HCT116 (cell line): ENCODE measurements around the gene TP53. TPM values are rescaled to one million over a fixed set of nuclear protein-coding genes. Genes with fewer than 3 reads are reported as not detected.

ENCODE experiments used
- ATAC-seq: fragments of 200-7000 bp; cut with Tn5 transposase; 2 replicates; pipeline ENCODE4 v1.9.1; 2020; ENCODE audit warnings: mild to moderate bottlenecking, moderate library complexity
- BruUV-seq: library from RNA; stranded (reverse); fragments of 400-500 nt; replicated peaks from 2 replicates; lab custom pipeline; 2021; lab: Mats Ljungman, UMichigan
- CTCF ChIA-PET: fragments of 300-600 bp; sonication (Branson Sonifier 250); formaldehyde crosslinking; loops from one replicate; lab custom pipeline; 2021; ENCODE audit warnings: antibody characterized with exemption; lab: Charles Lee
- POLR2A ChIA-PET: fragments of 300-600, 350-600 bp; sonication (Branson Sonifier 250); formaldehyde crosslinking; loops from one replicate; lab custom pipeline; 2021; ENCODE audit warnings: antibody characterized with exemption; lab: Charles Lee
- RAD21 ChIA-PET, 2 experiments: fragments of 300-600 bp; sonication (Branson Sonifier 250); formaldehyde crosslinking; loops; one replicate each; lab custom pipeline; 2023; ENCODE audit warnings: low total read pairs in 2 of 2; ENCODE audit not compliant: uncharacterized antibody in 2 of 2, unreplicated experiment in 2 of 2, low non-redundant PET in 1 of 2; lab: Charles Lee
- DNase-seq: peaks from one replicate; pipeline ENCODE4 v3.0.0-alpha.2; 2010; ENCODE audit warnings: low read depth, low spot score
- H2AFZ ChIP-seq: fragments of 200-600 bp; shearing (Covaris generic), sonication (generic); 2 replicates; pipeline ENCODE4 v1.6.1; 2017; ENCODE audit warnings: low read depth, mixed run types, mixed read lengths, antibody characterized with exemption, low read length; ENCODE audit not compliant: poor library complexity, severe bottlenecking
- H3K27ac ChIP-seq: 2 replicates; pipeline ENCODE4 v1.5.1; 2012; ENCODE audit warnings: low read depth, low read length
- H3K27me3 ChIP-seq: fragments of 200-600 bp; sonication (generic); 2 replicates; pipeline ENCODE4 v1.6.1; 2016; ENCODE audit warnings: mixed run types, low read length, mixed read lengths; ENCODE audit not compliant: insufficient read depth
- H3K36me3 ChIP-seq, 2 experiments: fragments of 200-500 bp in 1 of 2; fragments of 200-600 bp in 1 of 2; sonication (Bioruptor generic) in 1 of 2; sonication (generic) in 1 of 2; 2 replicates each; pipeline versions ENCODE4 v1.5.1 to v1.6.1; 2014 to 2016; ENCODE audit warnings: low read length in 2 of 2, inconsistent platforms in 1 of 2, mixed read lengths in 1 of 2, mixed run types in 1 of 2; ENCODE audit not compliant: insufficient read depth in 2 of 2, control insufficient read depth in 1 of 2
- H3K4me1 ChIP-seq, 2 experiments: fragments of 200-600 bp in 1 of 2; sonication (generic) in 1 of 2; 2 replicates each; pipeline versions ENCODE4 v1.5.1 to v1.6.1; 2012 to 2017; ENCODE audit warnings: low read length in 2 of 2, inconsistent platforms in 1 of 2, mild to moderate bottlenecking in 1 of 2, mixed read lengths in 1 of 2, mixed run types in 1 of 2, moderate library complexity in 1 of 2; ENCODE audit not compliant: insufficient read depth in 2 of 2, control insufficient read depth in 1 of 2
- H3K4me2 ChIP-seq: fragments of 200-600 bp; sonication (generic); 2 replicates; pipeline ENCODE4 v1.6.1; 2017; ENCODE audit warnings: mixed run types, low read length, mixed read lengths
- H3K4me3 ChIP-seq, 2 experiments: fragments of 200-600 bp in 1 of 2; sonication (generic) in 1 of 2; replicated peaks in 1 of 2; 2 replicates each; pipeline ENCODE4 v1.5.1; 2011 to 2016; ENCODE audit warnings: low read length in 2 of 2, control low read depth in 1 of 2, low read depth in 1 of 2, mild to moderate bottlenecking in 1 of 2, mixed read lengths in 1 of 2, mixed run types in 1 of 2
- H3K79me2 ChIP-seq: fragments of 200-600 bp; sonication (generic); 2 replicates; pipeline ENCODE4 v1.6.1; 2017; ENCODE audit warnings: mild to moderate bottlenecking, mixed run types, low read length, moderate library complexity, mixed read lengths; ENCODE audit not compliant: insufficient read depth
- H3K9ac ChIP-seq: fragments of 200-600 bp; sonication (generic); 2 replicates; pipeline ENCODE4 v1.6.1; 2016; ENCODE audit warnings: low read length, mixed read lengths
- H3K9me2 ChIP-seq: fragments of 200-600 bp; sonication (generic), shearing (Covaris generic); 2 replicates; pipeline ENCODE4 v1.6.1; 2017; ENCODE audit warnings: mixed run types, mild to moderate bottlenecking, moderate library complexity; ENCODE audit not compliant: insufficient read depth
- H3K9me3 ChIP-seq, 2 experiments: fragments of 200-500 bp in 1 of 2; fragments of 200-600 bp in 1 of 2; sonication (Bioruptor generic) in 1 of 2; sonication (generic) in 1 of 2; 2 replicates each; pipeline ENCODE4 v1.6.1; 2014 to 2017; ENCODE audit warnings: low read length in 2 of 2, mixed read lengths in 2 of 2, inconsistent platforms in 1 of 2, low read depth in 1 of 2, mild to moderate bottlenecking in 1 of 2, mixed run types in 1 of 2, moderate library complexity in 1 of 2; ENCODE audit not compliant: control insufficient read depth in 1 of 2, insufficient read depth in 1 of 2
- H4K20me1 ChIP-seq: fragments of 200-600 bp; sonication (generic), shearing (Covaris generic); 2 replicates; pipeline ENCODE4 v1.6.1; 2017; ENCODE audit warnings: mixed run types, mild to moderate bottlenecking, moderate library complexity; ENCODE audit not compliant: insufficient read depth
- ATF3 ChIP-seq: IDR thresholded peaks from 2 replicates; pipeline ENCODE4 v1.6.1; 2012
- CBX3 ChIP-seq: IDR thresholded peaks from 2 replicates; pipeline ENCODE4 v1.6.1; 2012; ENCODE audit warnings: low read depth
- CEBPB ChIP-seq: IDR thresholded peaks from 2 replicates; pipeline ENCODE4 v1.6.1; 2012; ENCODE audit warnings: low read depth
- EGR1 ChIP-seq: IDR thresholded peaks from 2 replicates; pipeline ENCODE4 v1.6.1; 2012; ENCODE audit warnings: low read depth
- EZH2 ChIP-seq: fragments of 200-600 bp; sonication (generic); IDR thresholded peaks from 2 replicates; pipeline ENCODE4 v1.6.1; 2017; ENCODE audit warnings: antibody characterized with exemption, mixed run types
- EZH2phosphoT487 ChIP-seq: fragments of 200-600 bp; IDR thresholded peaks from 2 replicates; pipeline ENCODE4 v1.6.1; 2018; ENCODE audit warnings: antibody characterized with exemption, borderline replicate concordance
- FOSL1 ChIP-seq: IDR thresholded peaks from 2 replicates; pipeline ENCODE4 v1.6.1; 2012; ENCODE audit warnings: low read depth
- JUND ChIP-seq: IDR thresholded peaks from 2 replicates; pipeline ENCODE4 v1.6.1; 2012
- POLR2A ChIP-seq: IDR thresholded peaks from 2 replicates; pipeline ENCODE4 v1.7.0; 2011; ENCODE audit warnings: borderline replicate concordance; ENCODE audit not compliant: insufficient read depth, insufficient read length; ENCODE audit errors: extremely low read depth
- SIN3A ChIP-seq: IDR thresholded peaks from 2 replicates; pipeline ENCODE4 v1.6.1; 2012; ENCODE audit warnings: low read depth
- SP1 ChIP-seq: IDR thresholded peaks from 2 replicates; pipeline ENCODE4 v1.6.1; 2012; ENCODE audit warnings: low read depth
- SRF ChIP-seq: IDR thresholded peaks from 2 replicates; pipeline ENCODE4 v1.6.1; 2012; ENCODE audit warnings: low read depth
- YY1 ChIP-seq: IDR thresholded peaks from 2 replicates; pipeline ENCODE4 v1.6.1; 2011; ENCODE audit warnings: low read length, low read depth, moderate library complexity, mild to moderate bottlenecking; ENCODE audit not compliant: insufficient replicate concordance; ENCODE audit errors: extremely low read depth
- ZBTB33 ChIP-seq: IDR thresholded peaks from 2 replicates; pipeline ENCODE4 v1.6.1; 2011; ENCODE audit warnings: mild to moderate bottlenecking, low read length, moderate library complexity; ENCODE audit not compliant: insufficient replicate concordance; ENCODE audit errors: extremely low read depth
- ZFX ChIP-seq: fragments of 450-650 bp; IDR thresholded peaks from 2 replicates; pipeline ENCODE4 v1.6.1; 2017
- intact Hi-C: fragments of 100-400 bp; cut with micrococcal nuclease; formaldehyde crosslinking; loops from 2 replicates; pipeline ENCODE4 v1.10.0; 2022
- total RNA-seq: library from RNA; stranded (reverse); gene quantifications from one replicate; pipeline ENCODE4 v1.2.1, GENCODE V29; 2021; ENCODE audit not compliant: unreplicated experiment

Gene TP53
- total RNA-seq, 1 experiment from 2014 or later: 110 TPM

DNA sequence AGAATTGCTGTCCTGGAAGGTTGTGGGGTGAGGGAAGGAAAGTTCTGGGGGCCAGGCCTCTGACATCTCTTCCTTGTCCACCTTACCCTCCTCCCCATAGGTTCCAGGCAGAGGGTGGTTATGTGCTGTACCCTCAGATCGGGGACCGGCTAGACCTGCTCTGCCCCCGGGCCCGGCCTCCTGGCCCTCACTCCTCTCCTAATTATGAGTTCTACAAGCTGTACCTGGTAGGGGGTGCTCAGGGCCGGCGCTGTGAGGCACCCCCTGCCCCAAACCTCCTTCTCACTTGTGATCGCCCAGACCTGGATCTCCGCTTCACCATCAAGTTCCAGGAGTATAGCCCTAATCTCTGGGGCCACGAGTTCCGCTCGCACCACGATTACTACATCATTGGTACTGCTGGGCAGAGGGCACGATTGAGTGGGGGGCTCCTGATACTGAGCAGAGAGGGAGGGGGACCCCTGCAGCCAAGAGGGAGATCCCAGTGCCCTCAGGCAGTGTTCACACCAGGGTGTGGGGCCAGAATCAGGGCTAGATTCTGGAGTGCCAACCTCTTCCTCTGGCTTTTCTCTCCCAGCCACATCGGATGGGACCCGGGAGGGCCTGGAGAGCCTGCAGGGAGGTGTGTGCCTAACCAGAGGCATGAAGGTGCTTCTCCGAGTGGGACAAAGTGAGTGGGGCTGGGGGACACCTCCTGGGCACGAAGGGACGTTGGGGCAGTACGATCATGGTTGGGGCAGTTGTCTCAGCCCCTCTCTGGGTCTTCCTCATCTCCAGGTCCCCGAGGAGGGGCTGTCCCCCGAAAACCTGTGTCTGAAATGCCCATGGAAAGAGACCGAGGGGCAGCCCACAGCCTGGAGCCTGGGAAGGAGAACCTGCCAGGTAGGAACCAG is 20.8 kb upstream of the TP53 start:
- H4K20me1 ChIP-seq: no peaks in the 10 kb centered on the region

More for the DNA sequence above, 20.8 kb upstream of the TP53 start:
- Histone ChIP-seq H3K4me1 (peaks cover 0 to 19% of the 10 kb centered on the region in 2 experiments; a peak in 1 of 4 replicates), H3K79me2 (no peaks in the 10 kb centered on the region), H3K9ac (no peak overlapping the region), H2AFZ (no peak overlapping the region), H3K36me3 (no peaks in the 10 kb centered on the region), H3K4me2 (no peak overlapping the region), H3K27me3 (no peaks in the 10 kb centered on the region), H3K9me2 (0 out of 2 replicates have a peak, but pooled peaks cover 3% of the 10 kb centered on the region), H3K9me3 (no peaks in the 10 kb centered on the region), H3K4me3 (no peak overlapping the region), H3K27ac (no peak overlapping the region)
- TF ChIP-seq CBX3 (no peak), ZBTB33 (no peak), EZH2 (no peak), JUND (no peak), ATF3 (no peak), FOSL1 (no peak), CEBPB (no peak), POLR2A (no peak), EGR1 (no peak), YY1 (no peak), SRF (no peak), SP1 (no peak), EZH2phosphoT487 (no peak), ZFX (no peak), SIN3A (no peak)
- intact Hi-C loops: no loop called here
- no peak for DNase-seq
- ChIA-PET RAD21 (no interaction called here), POLR2A (no interaction called here), CTCF (interaction anchor here (1.0 kb wide), 1 partner anchor 9 kb away, joined by 3 read pairs; no protein-coding TSS in a partner anchor)
- no peak for ATAC-seq
- BruUV-seq: no TSS peak
